ENCODE measurements around the gene DCANP1. TPM values are rescaled to one million over a fixed set of nuclear protein-coding genes. Genes with fewer than 3 reads are reported as not detected.

The DCANP1 gene
- total RNA-seq, 1 donor from 2014 or later: not detected

GRCh38 chr5:135433681-135434426, 13.3 kb downstream of the DCANP1 start:
- Histone ChIP-seq H3K36me3 (no peaks in the 10 kb centered on the region), H3K9me3 (peaks cover under 1% of the 10 kb centered on the region), H3K4me3 (no peak overlapping the region), H3K27ac (no peak overlapping the region), H3K27me3 (peaks cover 6% of the 10 kb centered on the region), H3K4me1 (peaks cover 33% of the 10 kb centered on the region)
- ATAC-seq: peak; percentile 75
- DNase-seq: no peak
- intact Hi-C loops (cut with DNase I): no loop called here
- TF ChIP-seq CTCF (IDR thresholded peaks at IDR 0.05): no peak

- Histone ChIP-seq H3K4me3 (no peak overlapping the region), H3K27me3 (peaks cover 6% of the 10 kb centered on the region), H3K36me3 (no peaks in the 10 kb centered on the region), H3K9me3 (peaks cover 6% of the 10 kb centered on the region), H3K27ac (no peak overlapping the region), H3K4me1 (peaks cover 21% of the 10 kb centered on the region)
- no peak for TF ChIP-seq CTCF (IDR thresholded peaks at IDR 0.05)
- ATAC-seq: no peak
- intact Hi-C loops (cut with DNase I): no loop called here
- no peak for DNase-seq
These were observed 15.0 kb downstream of the DCANP1 start for GRCh38 chr5:135432113-135432512.

GRCh38 chr5:135430135-135430437, 17.1 kb downstream of the DCANP1 start:
- DNase-seq: no peak
- peaks cover 12% of the 10 kb centered on the region for H3K4me1 ChIP-seq
- peaks cover 6% of the 10 kb centered on the region for H3K9me3 ChIP-seq
- intact Hi-C loops (cut with DNase I): no loop called here
- H3K4me3 ChIP-seq: no peak overlapping the region
- no peaks in the 10 kb centered on the region for H3K36me3 ChIP-seq
- ATAC-seq: no peak
- no peak overlapping the region for H3K27ac ChIP-seq
- no peak for TF ChIP-seq CTCF (IDR thresholded peaks at IDR 0.05)
- H3K27me3 ChIP-seq: no peaks in the 10 kb centered on the region

GRCh38 chr5:135429301-135430134, 17.6 kb downstream of the DCANP1 start:
- Histone ChIP-seq H3K36me3 (no peaks in the 10 kb centered on the region), H3K27me3 (no peaks in the 10 kb centered on the region), H3K4me1 (peaks cover 6% of the 10 kb centered on the region), H3K27ac (no peak overlapping the region), H3K9me3 (peaks cover 6% of the 10 kb centered on the region), H3K4me3 (no peak overlapping the region)
- no peak for TF ChIP-seq CTCF (IDR thresholded peaks at IDR 0.05)
- no peak for DNase-seq
- ATAC-seq: no peak
- intact Hi-C loops (cut with DNase I): no loop called here

- no peak for TF ChIP-seq CTCF (IDR thresholded peaks at IDR 0.05)
- Histone ChIP-seq H3K27me3 (no peaks in the 10 kb centered on the region), H3K27ac (no peak overlapping the region), H3K36me3 (no peaks in the 10 kb centered on the region), H3K4me1 (no peaks in the 10 kb centered on the region), H3K9me3 (peaks cover 6% of the 10 kb centered on the region), H3K4me3 (no peak overlapping the region)
- ATAC-seq: no peak
- no peak for DNase-seq
- intact Hi-C loops (cut with DNase I): no loop called here
These were observed 18.6 kb downstream of the DCANP1 start for GRCh38 chr5:135428586-135428985.

Measured in upper lobe of right lung (tissue), 1 donor.